Neural progenitor cell (in vitro differentiated cells): ENCODE results near the gene EPS8L2. TPM values are rescaled to one million over a fixed set of nuclear protein-coding genes. Genes with fewer than 3 reads are reported as not detected.

ENCODE experiments used
- DNase-seq: peaks from one replicate; pipeline ENCODE4 v3.0.0-alpha.2; 2016; ENCODE audit warnings: low spot score
- H2AFZ ChIP-seq: fragments of 200-600 bp; sonication (generic); replicated peaks from 2 replicates; pipeline ENCODE4 v1.6.1; 2016; ENCODE audit warnings: antibody characterized with exemption
- H3F3A ChIP-seq: fragments of 200-600 bp; sonication (generic); 2 replicates; pipeline ENCODE4 v1.6.1; 2016; ENCODE audit warnings: antibody characterized with exemption, low read depth
- H3K27ac ChIP-seq: fragments of 200-600 bp; sonication (generic); 2 replicates; pipeline ENCODE4 v1.5.1; 2016; ENCODE audit warnings: mild to moderate bottlenecking
- H3K27me3 ChIP-seq: fragments of 200-600 bp; sonication (generic); 2 replicates; pipeline ENCODE4 v1.6.1; 2016; ENCODE audit warnings: mild to moderate bottlenecking, moderate library complexity
- H3K36me3 ChIP-seq: fragments of 200-600 bp; sonication (generic); 2 replicates; pipeline ENCODE4 v1.5.1; 2016
- H3K4me1 ChIP-seq: fragments of 200-600 bp; sonication (generic); 2 replicates; pipeline ENCODE4 v1.6.1; 2016; ENCODE audit warnings: mixed run types
- H3K4me2 ChIP-seq: fragments of 200-600 bp; sonication (generic); 2 replicates; pipeline ENCODE4 v1.6.1; 2016
- H3K4me3 ChIP-seq: fragments of 200-600 bp; sonication (generic); 2 replicates; pipeline ENCODE4 v1.5.1; 2016
- H3K79me2 ChIP-seq: fragments of 200-600 bp; sonication (generic); 2 replicates; pipeline ENCODE4 v1.6.1; 2016; ENCODE audit warnings: low read depth
- H3K9ac ChIP-seq: fragments of 200-600 bp; sonication (generic); 2 replicates; pipeline ENCODE4 v1.6.1; 2016
- H3K9me3 ChIP-seq: fragments of 200-600 bp; sonication (generic); 2 replicates; pipeline ENCODE4 v1.5.1; 2016; ENCODE audit warnings: low read depth
- H4K20me1 ChIP-seq: fragments of 200-600 bp; sonication (generic); 2 replicates; pipeline ENCODE4 v1.6.1; 2016; ENCODE audit warnings: low read depth
- H3K27ac Mint-ChIP-seq: 3 replicates; pipeline ENCODE4 v1.8.0; 2021; ENCODE audit warnings: mixed read lengths
- H3K27me3 Mint-ChIP-seq: 2 replicates; pipeline ENCODE4 v1.8.0; 2022; ENCODE audit warnings: low read depth, mild to moderate bottlenecking, inconsistent platforms, moderate library complexity, mixed read lengths; ENCODE audit not compliant: insufficient read depth
- H3K36me3 Mint-ChIP-seq: 3 replicates; pipeline ENCODE4 v1.8.0; 2021; ENCODE audit warnings: mixed read lengths
- H3K4me1 Mint-ChIP-seq: 3 replicates; pipeline ENCODE4 v1.8.0; 2021; ENCODE audit warnings: mixed read lengths
- H3K4me3 Mint-ChIP-seq: 3 replicates; pipeline ENCODE4 v1.8.0; 2021; ENCODE audit warnings: mild to moderate bottlenecking, moderate library complexity, mixed read lengths
- H3K9me3 Mint-ChIP-seq: 3 replicates; pipeline ENCODE4 v1.8.0; 2020; ENCODE audit warnings: mixed read lengths
- EZH2 ChIP-seq: fragments of 200-600 bp; sonication (generic); IDR thresholded peaks from 2 replicates; pipeline ENCODE4 v1.6.1; 2017; ENCODE audit warnings: antibody characterized with exemption, mild to moderate bottlenecking, moderate library complexity
- EZH2phosphoT487 ChIP-seq: fragments of 200-600 bp; sonication (generic); IDR thresholded peaks from 2 replicates; pipeline ENCODE4 v1.6.1; 2017; ENCODE audit warnings: antibody characterized with exemption
- total RNA-seq: library from RNA; depleted of rRNA; stranded (reverse); fragments of >200 nt; gene quantifications from 2 replicates; pipeline ENCODE4 v1.2.3, GENCODE V29; 2015; ENCODE audit warnings: low replicate concordance
- TF ChIP-seq, protein P1 (sequence below): fragments of 200-600 bp; sonication (generic); IDR thresholded peaks from 2 replicates; pipeline ENCODE4 v1.5.1; 2017; ENCODE audit warnings: antibody characterized with exemption, mild to moderate bottlenecking

The EPS8L2 gene
- total RNA-seq, 1 donor from 2014 or later, result 3.3 TPM

DNA sequence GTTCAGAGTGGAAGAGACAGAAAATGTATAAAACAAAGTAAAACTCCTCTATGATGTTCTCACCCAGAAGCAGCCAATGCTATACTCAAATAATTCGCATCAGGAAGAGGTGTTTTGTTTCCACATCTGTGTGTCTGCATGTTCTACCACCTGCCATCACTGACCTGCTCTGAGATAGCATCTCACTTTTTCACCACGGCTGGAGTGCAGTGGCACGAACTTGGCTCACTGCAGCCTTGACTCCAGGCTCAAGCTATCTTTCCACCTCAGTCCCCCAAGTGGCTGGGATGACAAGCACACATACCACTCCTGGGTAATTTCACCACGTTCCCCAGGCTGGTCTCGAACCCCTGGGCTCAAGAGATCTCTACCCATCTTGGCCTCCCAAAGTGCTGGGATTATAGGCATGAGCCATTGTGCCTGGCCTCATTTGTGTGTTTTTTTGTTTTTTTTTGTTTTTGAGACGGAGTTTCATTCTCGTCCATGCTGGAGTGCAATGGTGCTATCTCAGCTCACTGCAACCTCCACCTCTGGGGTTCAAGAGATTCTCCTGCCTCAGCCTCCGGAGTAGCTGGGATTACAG, 55.6 kb downstream of the EPS8L2 start:
- Histone ChIP-seq H3K36me3 (no peaks in the 10 kb centered on the region), H3K9ac (no peak overlapping the region), H3K27me3 (no peaks in the 10 kb centered on the region), H3K4me2 (no peak overlapping the region), H4K20me1 (peaks cover 26% of the 10 kb centered on the region), H3K79me2 (no peaks in the 10 kb centered on the region), H3K9me3 (no peaks in the 10 kb centered on the region), H2AFZ (no peak overlapping the region), H3K27ac (no peak overlapping the region), H3K4me3 (no peak overlapping the region), H3K4me1 (no peaks in the 10 kb centered on the region), H3F3A (peaks cover 31% of the 10 kb centered on the region)
- DNase-seq, result no peak
- no peaks in the 10 kb centered on the region for H3K4me1 Mint-ChIP-seq
- peaks cover 15% of the 10 kb centered on the region for H3K36me3 Mint-ChIP-seq
- H3K9me3 Mint-ChIP-seq, result no peaks in the 10 kb centered on the region
- peak overlapping the region; percentile 66 for H3K27ac Mint-ChIP-seq
- H3K27me3 Mint-ChIP-seq, result peaks cover 14% of the 10 kb centered on the region
- TF ChIP-seq EZH2 (no peak), EZH2phosphoT487 (no peak)
- TF ChIP-seq, protein P1, sequence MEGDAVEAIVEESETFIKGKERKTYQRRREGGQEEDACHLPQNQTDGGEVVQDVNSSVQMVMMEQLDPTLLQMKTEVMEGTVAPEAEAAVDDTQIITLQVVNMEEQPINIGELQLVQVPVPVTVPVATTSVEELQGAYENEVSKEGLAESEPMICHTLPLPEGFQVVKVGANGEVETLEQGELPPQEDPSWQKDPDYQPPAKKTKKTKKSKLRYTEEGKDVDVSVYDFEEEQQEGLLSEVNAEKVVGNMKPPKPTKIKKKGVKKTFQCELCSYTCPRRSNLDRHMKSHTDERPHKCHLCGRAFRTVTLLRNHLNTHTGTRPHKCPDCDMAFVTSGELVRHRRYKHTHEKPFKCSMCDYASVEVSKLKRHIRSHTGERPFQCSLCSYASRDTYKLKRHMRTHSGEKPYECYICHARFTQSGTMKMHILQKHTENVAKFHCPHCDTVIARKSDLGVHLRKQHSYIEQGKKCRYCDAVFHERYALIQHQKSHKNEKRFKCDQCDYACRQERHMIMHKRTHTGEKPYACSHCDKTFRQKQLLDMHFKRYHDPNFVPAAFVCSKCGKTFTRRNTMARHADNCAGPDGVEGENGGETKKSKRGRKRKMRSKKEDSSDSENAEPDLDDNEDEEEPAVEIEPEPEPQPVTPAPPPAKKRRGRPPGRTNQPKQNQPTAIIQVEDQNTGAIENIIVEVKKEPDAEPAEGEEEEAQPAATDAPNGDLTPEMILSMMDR, result no peak
- peak overlapping the region; percentile 27 for H3K4me3 Mint-ChIP-seq

DNA sequence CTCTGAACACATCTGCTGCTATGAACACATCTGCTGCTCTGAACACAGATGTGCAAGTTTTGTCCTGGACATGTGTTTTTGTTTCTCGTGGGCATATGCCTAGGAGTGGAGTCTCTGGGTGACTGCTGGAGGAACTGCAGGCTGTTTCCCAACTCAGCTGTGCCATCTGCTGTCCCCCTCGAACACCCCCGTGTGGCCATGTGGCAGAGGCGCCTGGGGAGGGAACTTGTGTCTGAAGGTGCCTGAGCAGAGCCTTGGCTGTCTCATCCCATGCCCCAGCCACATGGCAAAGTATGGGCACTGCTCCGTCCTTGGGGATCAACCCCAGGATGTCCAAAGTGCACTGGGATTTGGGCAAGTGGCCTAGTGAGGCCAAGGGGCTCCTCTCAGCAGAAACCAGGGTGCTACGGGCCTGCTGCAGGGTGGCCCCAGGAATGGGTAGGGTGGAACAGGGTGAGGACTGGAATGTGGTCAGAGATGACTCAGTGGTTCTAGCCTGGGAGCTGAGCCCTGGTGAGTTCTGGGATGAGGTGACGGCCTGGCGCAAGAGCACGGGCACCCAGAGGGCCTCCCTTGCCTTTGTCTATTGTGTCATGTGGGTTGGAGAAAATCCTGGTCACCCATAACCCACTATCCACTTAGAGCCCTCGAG, 56.5 kb downstream of the EPS8L2 start:
- Histone ChIP-seq H3K27me3 (no peaks in the 10 kb centered on the region), H4K20me1 (peaks cover 30% of the 10 kb centered on the region), H3K4me2 (no peak overlapping the region), H3K9ac (no peak overlapping the region), H3K4me3 (no peak overlapping the region), H3K27ac (no peak overlapping the region), H3K79me2 (no peaks in the 10 kb centered on the region), H3K36me3 (no peaks in the 10 kb centered on the region), H3K4me1 (no peaks in the 10 kb centered on the region), H3F3A (peaks cover 37% of the 10 kb centered on the region), H2AFZ (no peak overlapping the region), H3K9me3 (no peaks in the 10 kb centered on the region)
- Mint-ChIP-seq H3K36me3 (peaks cover 17% of the 10 kb centered on the region), H3K4me3 (peak overlapping the region; percentile 39), H3K27me3 (peaks cover 10% of the 10 kb centered on the region), H3K9me3 (no peaks in the 10 kb centered on the region), H3K27ac (peak overlapping the region; percentile 63), H3K4me1 (no peaks in the 10 kb centered on the region)
- DNase-seq, result no peak
- no peak for TF ChIP-seq EZH2phosphoT487
- TF ChIP-seq, protein P1, result peak; percentile 17

DNA sequence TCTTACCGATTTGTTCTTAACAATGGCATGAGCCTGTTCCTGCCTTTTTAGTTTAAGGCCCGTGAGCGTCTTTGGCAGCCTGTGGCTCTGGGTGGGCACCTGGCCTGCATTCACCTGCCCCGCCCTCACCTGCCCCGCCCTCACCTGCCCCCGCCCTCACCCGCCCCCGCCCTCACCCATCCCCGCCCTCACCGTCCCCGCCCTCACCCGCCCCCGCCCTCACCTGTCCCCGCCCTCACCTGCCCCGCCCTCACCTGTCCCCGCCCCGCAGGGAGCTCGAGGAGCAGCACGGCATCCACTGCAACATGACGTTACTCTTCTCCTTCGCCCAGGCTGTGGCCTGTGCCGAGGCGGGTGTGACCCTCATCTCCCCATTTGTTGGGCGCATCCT, 57.0 kb downstream of the EPS8L2 start:
- no peak for DNase-seq
- Histone ChIP-seq H2AFZ (no peak overlapping the region), H3F3A (peaks cover 37% of the 10 kb centered on the region), H3K9me3 (no peaks in the 10 kb centered on the region), H3K9ac (no peak overlapping the region), H3K4me2 (no peak overlapping the region), H4K20me1 (peaks cover 31% of the 10 kb centered on the region), H3K27ac (no peak overlapping the region), H3K79me2 (no peaks in the 10 kb centered on the region), H3K36me3 (no peaks in the 10 kb centered on the region), H3K4me3 (no peak overlapping the region), H3K4me1 (no peaks in the 10 kb centered on the region), H3K27me3 (no peaks in the 10 kb centered on the region)
- no peaks in the 10 kb centered on the region for H3K9me3 Mint-ChIP-seq
- no peaks in the 10 kb centered on the region for H3K4me1 Mint-ChIP-seq
- peaks cover 7% of the 10 kb centered on the region for H3K27me3 Mint-ChIP-seq
- H3K36me3 Mint-ChIP-seq, result peaks cover 15% of the 10 kb centered on the region
- no peak overlapping the region for H3K27ac Mint-ChIP-seq
- no peak overlapping the region for H3K4me3 Mint-ChIP-seq
- TF ChIP-seq EZH2 (no peak), EZH2phosphoT487 (no peak)
- TF ChIP-seq, protein P1, result no peak
